Cerebellar nuclear complex (tissue), 1 donor: Measurements from ENCODE around the gene MOGAT2.

Experiments
- DNase-seq, 2 experiments: peaks; one replicate each; lab custom pipeline; 2025; lab: John Stamatoyannopoulos, UW

MOGAT2 gene

DNA sequence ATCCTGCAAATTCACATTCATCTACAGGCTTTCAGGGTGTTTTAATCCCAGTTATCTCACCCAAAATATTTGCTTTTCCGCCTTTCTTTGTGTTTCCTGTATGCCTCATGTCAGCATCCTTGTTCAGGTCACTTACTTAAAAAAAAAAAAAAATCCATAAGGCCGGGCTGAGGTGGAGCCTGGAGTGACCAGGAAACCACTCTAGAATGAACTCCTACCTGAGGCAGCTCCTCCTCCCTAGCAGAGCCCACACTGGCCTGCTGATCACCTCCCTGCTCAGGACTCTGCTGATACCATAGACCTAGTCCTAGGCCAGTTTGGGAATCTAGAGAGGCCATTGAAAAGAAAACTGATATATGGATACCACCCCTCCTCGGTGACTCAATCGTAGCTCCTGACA, 42.2 kb downstream of the MOGAT2 start:
- no peak for DNase-seq

- DNase-seq: no peak
Measured at GRCh38 chr11:75760243-75760642, 42.6 kb downstream of the MOGAT2 start.

DNA sequence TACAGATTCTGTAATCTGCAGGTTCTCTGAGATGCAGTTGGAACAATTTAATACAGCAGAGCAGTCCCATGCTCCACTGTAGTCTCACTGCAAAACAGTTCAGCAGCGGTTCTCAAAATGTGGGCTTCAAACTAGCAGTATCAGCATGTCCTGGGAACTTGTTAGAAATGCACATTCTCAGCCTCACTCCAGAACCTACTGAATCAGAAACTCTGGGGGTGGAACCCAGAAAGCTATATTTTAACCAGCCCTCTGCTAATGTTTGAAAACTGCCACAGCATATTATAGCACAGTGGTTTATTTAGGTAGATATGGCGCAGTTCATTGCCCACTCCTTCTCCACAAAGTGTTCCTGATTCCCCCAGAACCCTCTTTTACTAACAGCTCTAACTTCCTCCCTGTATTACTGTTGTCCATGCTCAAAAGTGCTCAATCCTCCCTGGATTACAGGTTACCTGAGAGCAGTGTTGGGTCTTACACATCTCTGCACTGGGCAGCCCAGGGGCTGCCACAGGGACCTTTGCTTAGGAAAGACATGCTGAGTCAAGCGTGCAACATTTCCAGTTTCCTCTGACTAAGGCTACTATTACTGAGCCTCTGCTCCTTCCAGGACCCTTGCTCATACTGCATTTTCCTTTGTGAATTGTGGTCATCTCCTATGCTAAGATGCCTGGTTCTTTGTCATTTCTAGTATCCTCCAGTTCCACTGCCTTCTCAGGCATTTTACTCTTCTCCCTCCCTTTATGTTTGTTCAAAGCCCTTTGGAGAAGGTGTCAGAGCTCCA, 43.3 kb downstream of the MOGAT2 start:
- DNase-seq: no peak

- DNase-seq: no peak
Measured at GRCh38 chr11:75762158-75762557, 44.5 kb downstream of the MOGAT2 start.

DNA sequence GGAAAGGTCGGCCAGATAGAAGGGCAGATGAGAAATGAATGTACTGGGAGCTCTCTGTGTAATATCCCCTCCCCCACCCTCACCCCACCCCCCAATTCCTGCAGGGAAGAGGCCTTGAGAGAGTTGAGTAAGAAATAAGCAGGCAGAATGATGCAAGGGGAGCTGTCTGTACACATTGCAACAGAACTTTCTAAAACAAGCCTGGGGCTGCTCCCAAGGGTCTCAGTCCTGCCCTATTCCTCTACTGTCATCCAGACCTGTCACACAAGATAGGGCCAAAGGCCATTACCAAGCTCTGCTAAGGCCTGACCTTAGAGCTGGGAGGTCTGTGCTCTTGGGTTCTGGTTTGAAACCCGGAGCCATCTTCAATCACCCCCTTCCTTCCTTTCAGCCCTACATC, 45.2 kb downstream of the MOGAT2 start:
- no peak for DNase-seq

GRCh38 chr11:75763846-75764245, 46.2 kb downstream of the MOGAT2 start:
- no peak for DNase-seq

- no peak for DNase-seq
Measured at GRCh38 chr11:75765116-75765515, 47.5 kb downstream of the MOGAT2 start.

DNA sequence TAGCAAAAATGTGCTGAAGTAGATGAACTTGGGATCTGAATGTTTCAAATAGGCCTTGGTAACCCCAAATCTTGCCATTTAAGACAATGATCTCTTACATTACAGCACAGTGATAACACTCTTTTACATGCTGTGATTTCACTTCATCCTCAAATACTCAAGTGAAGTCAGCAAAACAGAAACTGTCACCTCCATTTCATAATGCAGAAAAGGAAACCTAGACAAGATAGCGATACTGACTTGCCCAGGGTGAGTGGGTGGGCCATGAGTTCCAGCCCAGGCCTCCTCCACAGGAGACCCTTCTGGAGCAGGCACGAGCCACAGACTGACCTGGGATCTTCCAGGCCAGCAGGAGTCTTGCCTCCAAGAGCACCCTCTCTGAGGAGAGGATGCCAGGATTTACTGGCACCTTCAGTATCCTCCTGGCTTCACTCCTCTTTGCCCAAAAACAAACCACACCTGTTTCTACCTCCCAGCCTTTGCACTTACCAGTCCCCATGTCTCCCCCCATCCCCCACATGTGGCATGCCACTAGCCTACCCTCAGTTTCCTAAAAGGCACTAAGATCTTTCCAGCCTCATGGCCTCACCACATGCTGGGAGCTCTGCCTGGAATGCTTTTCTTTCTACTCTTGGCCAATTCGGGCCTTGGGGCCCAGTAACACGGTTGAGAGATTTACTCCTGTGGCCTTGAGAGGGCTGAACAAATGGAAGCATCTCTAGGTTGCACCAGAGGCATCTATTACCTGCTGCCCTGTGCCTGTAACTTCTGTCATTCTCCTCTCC, 49.0 kb downstream of the MOGAT2 start:
- DNase-seq: no peak

DNA sequence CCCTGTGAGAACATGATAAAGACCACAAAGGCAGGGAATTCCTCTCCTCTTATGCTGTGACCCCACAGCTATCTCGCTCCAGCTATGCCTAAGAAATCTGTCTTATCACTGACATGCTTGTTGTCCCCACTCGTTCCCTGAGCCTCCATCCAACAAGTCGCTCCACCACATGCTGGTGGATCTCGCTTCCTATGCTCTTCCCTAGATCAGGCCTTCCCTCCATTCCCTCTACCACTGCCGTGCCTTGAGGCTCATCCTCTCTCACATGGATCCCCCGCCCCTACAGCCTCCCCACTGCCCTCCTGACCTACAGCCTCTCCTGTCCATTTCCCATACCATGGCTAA, 49.6 kb downstream of the MOGAT2 start:
- no peak for DNase-seq

GRCh38 chr11:75767793-75768111, 50.1 kb downstream of the MOGAT2 start:
- DNase-seq: no peak

- DNase-seq: no peak
Measured at GRCh38 chr11:75768112-75768908, 50.7 kb downstream of the MOGAT2 start, which contains the start of gene DGAT2. Gene DGAT2, plus strand, starts transcription at chr11:75768778. Its CDS starts 214 bp downstream, at chr11:75768992.

- DNase-seq: no peak
Measured at GRCh38 chr11:75768909-75769771, 51.5 kb downstream of the MOGAT2 start.

GRCh38 chr11:75770102-75770501, 52.5 kb downstream of the MOGAT2 start:
- DNase-seq: no peak

DNA sequence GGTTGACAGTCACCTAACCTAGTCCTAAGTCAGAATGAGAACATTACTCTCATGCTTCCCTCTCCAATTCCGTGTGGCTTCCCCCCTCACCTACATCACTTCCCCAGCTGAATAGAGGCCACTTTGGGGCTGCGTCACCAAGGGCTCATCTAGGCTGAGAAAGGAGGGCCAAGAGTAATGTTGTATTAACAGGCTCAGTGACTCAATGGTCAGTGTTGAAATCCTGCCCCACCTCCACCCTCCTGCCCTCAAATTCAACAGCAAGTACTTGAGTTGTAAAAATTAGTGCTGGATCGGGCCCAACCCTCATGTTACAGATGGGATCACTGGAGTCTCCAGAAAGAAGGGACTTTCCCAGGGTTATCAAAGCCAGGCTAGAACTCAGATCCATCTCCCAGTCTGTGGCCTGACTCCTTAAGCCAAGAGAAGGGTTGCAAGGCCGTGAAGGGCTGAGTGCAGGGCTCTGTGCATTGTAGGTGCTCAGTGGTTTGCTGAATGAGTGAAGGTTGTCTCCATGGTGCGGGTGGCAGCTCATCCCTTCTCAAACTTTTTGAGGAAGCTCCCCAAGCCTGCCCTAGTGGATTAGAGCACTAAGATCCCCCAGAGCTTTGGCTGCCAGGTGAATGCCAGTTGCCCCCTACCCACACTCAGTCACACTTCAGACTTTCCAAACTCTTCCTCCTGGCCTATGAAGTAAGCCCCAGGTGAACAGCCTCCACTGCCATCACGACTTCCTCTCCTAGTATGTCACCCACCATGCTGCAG, 54.2 kb downstream of the MOGAT2 start:
- no peak for DNase-seq

DNA sequence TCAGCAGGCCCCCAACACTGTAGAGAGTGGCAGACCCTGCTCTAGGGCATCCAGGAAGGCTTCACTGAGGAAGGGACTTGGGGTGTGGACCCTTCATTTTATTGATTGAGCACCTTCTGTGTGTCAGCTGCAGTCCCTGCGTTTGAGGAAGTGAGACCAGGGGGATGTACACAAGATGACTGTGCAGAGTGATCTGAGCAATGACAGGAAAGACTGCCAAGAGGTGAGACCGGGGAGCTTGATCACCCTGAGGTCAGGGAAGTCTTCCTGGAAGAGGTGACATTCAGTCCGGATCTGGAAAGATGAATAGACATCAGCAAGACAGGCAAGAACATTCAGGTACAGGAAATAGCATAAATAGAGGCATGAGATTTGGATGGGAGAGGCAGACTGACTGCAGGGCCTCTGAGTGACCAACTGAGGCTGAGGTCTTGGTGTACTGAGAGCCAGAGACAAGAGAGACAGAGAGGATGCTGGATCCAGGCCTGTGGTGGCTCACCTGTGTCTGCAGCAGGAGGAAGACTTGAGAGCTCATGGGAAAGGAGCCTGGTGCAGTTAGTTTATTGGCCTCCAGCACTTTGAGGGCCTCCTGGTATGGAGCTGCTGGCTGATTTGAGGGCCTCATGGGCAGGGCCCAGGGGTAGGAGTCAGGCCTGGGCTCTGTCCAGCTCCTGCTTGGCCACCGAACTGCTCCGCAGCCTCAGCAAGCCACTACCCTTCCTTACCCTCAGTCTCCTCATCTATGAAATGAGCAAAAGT, 56.1 kb downstream of the MOGAT2 start:
- no peak for DNase-seq

GRCh38 chr11:75775056-75775455, 57.4 kb downstream of the MOGAT2 start:
- DNase-seq: no peak

- no peak for DNase-seq
Measured at GRCh38 chr11:75776546-75776945, 58.9 kb downstream of the MOGAT2 start.

DNA sequence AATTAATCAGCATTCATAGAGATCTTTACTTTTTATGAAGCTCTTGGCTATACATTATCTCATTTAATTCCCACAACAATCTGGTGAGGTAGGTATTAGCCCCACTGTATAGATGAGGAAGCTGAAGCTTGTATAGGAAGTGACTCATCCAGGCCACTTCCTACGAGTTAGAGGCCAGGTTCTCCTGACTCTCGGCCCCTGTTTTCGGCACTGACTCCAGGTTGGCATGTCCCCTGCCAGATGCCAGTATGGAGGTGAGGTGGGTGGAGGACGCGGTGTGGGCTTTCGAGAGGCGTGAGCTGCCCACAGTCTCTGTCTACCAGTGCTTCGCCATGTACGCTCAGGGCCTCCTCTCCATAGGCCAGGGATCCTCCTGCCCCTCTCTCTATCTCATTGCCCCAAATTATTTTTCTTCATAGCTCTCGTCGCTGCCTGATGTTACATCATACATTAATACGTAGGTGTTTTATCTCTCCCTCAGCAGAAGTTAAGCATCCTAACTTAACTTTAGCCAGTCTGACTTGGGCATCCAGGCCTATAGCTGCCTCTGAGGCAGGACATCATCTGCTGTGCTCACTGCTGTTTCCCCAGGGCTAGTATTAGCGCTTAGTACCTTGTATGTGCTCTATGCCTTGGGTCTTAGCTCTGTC, 59.9 kb downstream of the MOGAT2 start:
- DNase-seq: no peak

- DNase-seq: no peak
Measured at GRCh38 chr11:75778962-75779361, 61.3 kb downstream of the MOGAT2 start.

DNA sequence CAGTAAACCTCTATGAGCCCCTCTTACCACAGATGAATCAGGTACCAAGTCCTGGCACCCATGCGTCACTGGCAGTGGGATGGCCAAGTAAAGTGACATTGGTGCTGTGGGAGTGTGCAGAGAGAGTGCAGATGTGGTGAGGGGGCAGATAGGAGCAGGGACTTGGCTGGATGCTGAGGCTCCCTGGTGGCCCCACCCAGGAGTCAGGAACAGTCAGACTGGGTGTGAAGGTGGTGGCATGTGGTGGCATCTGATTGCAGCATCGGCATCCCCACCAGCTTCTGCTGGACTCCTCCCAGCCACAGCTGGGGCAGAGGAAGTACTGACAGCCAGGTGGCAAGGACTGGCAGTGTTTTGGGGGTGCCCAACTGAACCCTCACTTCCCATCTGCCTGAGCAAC, 62.3 kb downstream of the MOGAT2 start:
- no peak for DNase-seq
